ENCODE measurements around the gene MBD4.
"Not testable (repeated sequence)": the region's sequence is repeated elsewhere in the genome, so short reads cannot be mapped to it uniquely, and the experiment has no call there.

MBD4 gene

GRCh38 chr3:129393271-129393670 lies 46.5 kb downstream of the MBD4 start:
- TF ChIP-seq CTCF (IDR thresholded peaks at IDR 0.05; ENCODE audit: insufficient read depth, low read length, missing control alignments) = no peak
- ChIA-PET POLR2A (no interaction called here), CTCF (no interaction called here)
- no peak overlapping the region for H3K4me3 ChIP-seq (ENCODE audit: low read depth, low read length)
- no peak for DNase-seq (ENCODE audit: low read depth, low spot score)

GRCh38 chr3:129392106-129392887 lies 47.5 kb downstream of the MBD4 start:
- CTCF ChIA-PET = not testable (repeated sequence)

GRCh38 chr3:129391583-129391982 lies 48.2 kb downstream of the MBD4 start:
- CTCF ChIA-PET = interaction anchor here (0.8 to 2.0 kb wide), 3 partner anchors 8 to 11 kb away, joined by 3 to 13 read pairs (median 3); no protein-coding TSS in a partner anchor
- not testable (repeated sequence) for H3K4me3 ChIP-seq (ENCODE audit: low read depth, low read length); DNase-seq (ENCODE audit: low read depth, low spot score)
- POLR2A ChIA-PET = interaction anchor here (0.6 kb wide), 1 partner anchor 111 kb away, joined by 3 read pairs; no protein-coding TSS in a partner anchor

More at GRCh38 chr3:129392106-129392887, 47.5 kb downstream of the MBD4 start:
- H3K4me3 ChIP-seq (ENCODE audit: low read depth, low read length); POLR2A ChIA-PET; DNase-seq (ENCODE audit: low read depth, low spot score): not testable (repeated sequence)

GRCh38 chr3:129389572-129389937 lies 50.2 kb downstream of the MBD4 start:
- ChIA-PET POLR2A (no interaction called here), CTCF (interaction anchor here (1.3 to 2.0 kb wide), 3 partner anchors 10 to 73 kb away, joined by 4 to 13 read pairs (median 4); a partner anchor contains a TSS)
- no peak for DNase-seq (ENCODE audit: low read depth, low spot score)
- TF ChIP-seq CTCF (IDR thresholded peaks at IDR 0.05; ENCODE audit: insufficient read depth, low read length, missing control alignments) = no peak
- no peak overlapping the region for H3K4me3 ChIP-seq (ENCODE audit: low read depth, low read length)

- DNase-seq (ENCODE audit: low read depth, low spot score); POLR2A ChIA-PET; H3K4me3 ChIP-seq (ENCODE audit: low read depth, low read length): not testable (repeated sequence)
- CTCF ChIA-PET = interaction anchor here (0.9 to 1.8 kb wide), 4 partner anchors 11 to 73 kb away, joined by 3 to 4 read pairs (median 4); a partner anchor contains a TSS
Observed at GRCh38 chr3:129388791-129389571, 50.8 kb downstream of the MBD4 start.

GRCh38 chr3:129387487-129387886 lies 52.3 kb downstream of the MBD4 start:
- no peak for DNase-seq (ENCODE audit: low read depth, low spot score)
- TF ChIP-seq CTCF (IDR thresholded peaks at IDR 0.05; ENCODE audit: insufficient read depth, low read length, missing control alignments) = no peak
- ChIA-PET CTCF (interaction anchor here (0.7 kb wide), 1 partner anchor 108 kb away, joined by 3 read pairs; no protein-coding TSS in a partner anchor), POLR2A (no interaction called here)
- H3K4me3 ChIP-seq (ENCODE audit: low read depth, low read length) = no peak overlapping the region

GRCh38 chr3:129386984-129387383 lies 52.8 kb downstream of the MBD4 start:
- TF ChIP-seq CTCF (IDR thresholded peaks at IDR 0.05; ENCODE audit: insufficient read depth, low read length, missing control alignments) = no peak
- no peak for DNase-seq (ENCODE audit: low read depth, low spot score)
- ChIA-PET CTCF (interaction anchor here (1.4 kb wide), 1 partner anchor 13 kb away, joined by 5 read pairs; no protein-coding TSS in a partner anchor), POLR2A (no interaction called here)
- H3K4me3 ChIP-seq (ENCODE audit: low read depth, low read length) = no peak overlapping the region

GRCh38 chr3:129385507-129385906 lies 54.2 kb downstream of the MBD4 start:
- POLR2A ChIA-PET = interaction anchor here (1.3 kb wide), 1 partner anchor 69 kb away, joined by 4 read pairs; a partner anchor contains a TSS
- CTCF ChIA-PET; H3K4me3 ChIP-seq (ENCODE audit: low read depth, low read length); DNase-seq (ENCODE audit: low read depth, low spot score): not testable (repeated sequence)
